ENCODE measurements around the gene KCNMA1.

The KCNMA1 gene

GRCh38 chr10:77024461-77024860, 613.1 kb downstream of the KCNMA1 start:
- DNase-seq (ENCODE audit: insufficient read length, low spot score) (no peak), FAIRE-seq (no peak)
- no peak for TF ChIP-seq CTCF (IDR thresholded peaks at IDR 0.05; ENCODE audit: insufficient read depth, missing control alignments)

GRCh38 chr10:77023396-77023795, 614.2 kb downstream of the KCNMA1 start:
- no peak for TF ChIP-seq CTCF (IDR thresholded peaks at IDR 0.05; ENCODE audit: insufficient read depth, missing control alignments)
- no peak for FAIRE-seq
- DNase-seq (ENCODE audit: insufficient read length, low spot score), result no peak

- FAIRE-seq (no peak), DNase-seq (ENCODE audit: insufficient read length, low spot score) (no peak)
- TF ChIP-seq CTCF (IDR thresholded peaks at IDR 0.05; ENCODE audit: insufficient read depth, missing control alignments), result no peak
Observed at GRCh38 chr10:77022671-77023070, 614.9 kb downstream of the KCNMA1 start.

- peak; percentile 32 for FAIRE-seq
Observed at GRCh38 chr10:77021966-77022490, 615.6 kb downstream of the KCNMA1 start.

GRCh38 chr10:77020426-77021040, 617.1 kb downstream of the KCNMA1 start:
- FAIRE-seq (no peak), DNase-seq (ENCODE audit: insufficient read length, low spot score) (no peak)
- no peak for TF ChIP-seq CTCF (IDR thresholded peaks at IDR 0.05; ENCODE audit: insufficient read depth, missing control alignments)

More at GRCh38 chr10:77021966-77022490, 615.6 kb downstream of the KCNMA1 start:
- TF ChIP-seq CTCF (IDR thresholded peaks at IDR 0.05; ENCODE audit: insufficient read depth, missing control alignments), result no peak
- DNase-seq (ENCODE audit: insufficient read length, low spot score), result no peak

GRCh38 chr10:77016855-77017254, 620.8 kb downstream of the KCNMA1 start:
- DNase-seq (ENCODE audit: insufficient read length, low spot score) (no peak), FAIRE-seq (no peak)
- TF ChIP-seq CTCF (IDR thresholded peaks at IDR 0.05; ENCODE audit: insufficient read depth, missing control alignments), result no peak

- FAIRE-seq (no peak), DNase-seq (ENCODE audit: insufficient read length, low spot score) (no peak)
- no peak for TF ChIP-seq CTCF (IDR thresholded peaks at IDR 0.05; ENCODE audit: insufficient read depth, missing control alignments)
Observed at GRCh38 chr10:77016278-77016815, 621.3 kb downstream of the KCNMA1 start.

All from D721Med (cell line).